PC-9 (cell line): Measurements from ENCODE around the gene UBAC1. TPM values are rescaled to one million over a fixed set of nuclear protein-coding genes. Genes with fewer than 3 reads are reported as not detected.

Source experiments
- BruUV-seq: library from RNA; stranded (reverse); fragments of 400-500 nt; replicated peaks from 2 replicates; lab custom pipeline; 2021; lab: Mats Ljungman, UMichigan
- CTCF ChIA-PET: fragments of 300-600 bp; sonication (Branson Sonifier 250); formaldehyde crosslinking; loops from one replicate; lab custom pipeline; 2022; ENCODE audit warnings: antibody characterized with exemption; lab: Charles Lee
- POLR2A ChIA-PET: fragments of 300-600 bp; sonication (Branson Sonifier 250); formaldehyde crosslinking; loops from one replicate; lab custom pipeline; 2022; ENCODE audit warnings: antibody characterized with exemption; ENCODE audit not compliant: unreplicated experiment; lab: Charles Lee
- DNase-seq, 2 experiments: peaks; one replicate each; pipeline versions ENCODE4 v3.0.0 to v3.0.0-alpha.2; 2015 to 2022; ENCODE audit warnings: mixed read lengths in 1 of 2
- H2AFZ ChIP-seq: fragments of 200-600 bp; sonication (generic); 2 replicates; pipeline ENCODE4 v1.8.1; 2017; ENCODE audit warnings: antibody characterized with exemption
- H3F3A ChIP-seq: fragments of 200-600 bp; sonication (generic); 2 replicates; pipeline ENCODE4 v1.8.1; 2017; ENCODE audit warnings: antibody characterized with exemption, mild to moderate bottlenecking, low read depth; ENCODE audit not compliant: insufficient read depth
- H3K27ac ChIP-seq: fragments of 200-600 bp; sonication (generic); 2 replicates; pipeline ENCODE4 v1.6.1; 2016; ENCODE audit warnings: mixed run types
- H3K27me3 ChIP-seq: fragments of 200-600 bp; sonication (generic); 2 replicates; pipeline ENCODE4 v1.6.1; 2016; ENCODE audit warnings: low read depth, mixed run types; ENCODE audit not compliant: insufficient read depth
- H3K36me3 ChIP-seq: fragments of 200-600 bp; sonication (generic); 2 replicates; pipeline ENCODE4 v1.6.1; 2016; ENCODE audit warnings: low read depth, mixed run types
- H3K4me1 ChIP-seq: fragments of 200-600 bp; sonication (generic); replicated peaks from 2 replicates; pipeline ENCODE4 v1.6.1; 2016; ENCODE audit warnings: mixed run types; ENCODE audit not compliant: insufficient read depth
- H3K4me2 ChIP-seq: fragments of 200-600 bp; sonication (generic); 2 replicates; pipeline ENCODE4 v1.6.1; 2017; ENCODE audit warnings: mixed run types
- H3K4me3 ChIP-seq: fragments of 200-600 bp; sonication (generic); 2 replicates; pipeline ENCODE4 v1.6.1; 2016; ENCODE audit warnings: mixed run types
- H3K79me2 ChIP-seq: fragments of 200-600 bp; sonication (generic); 2 replicates; pipeline ENCODE4 v1.6.1; 2017; ENCODE audit warnings: low read depth, mixed run types
- H3K9me2 ChIP-seq: fragments of 200-600 bp; sonication (generic); 2 replicates; pipeline ENCODE4 v1.8.1; 2017; ENCODE audit warnings: mild to moderate bottlenecking; ENCODE audit not compliant: insufficient read depth
- H3K9me3 ChIP-seq: fragments of 200-600 bp; sonication (generic); 2 replicates; pipeline ENCODE4 v1.8.1; 2016; ENCODE audit warnings: low read depth; ENCODE audit not compliant: insufficient read depth
- H4K20me1 ChIP-seq: fragments of 200-600 bp; sonication (generic); 2 replicates; pipeline ENCODE4 v1.8.1; 2017; ENCODE audit not compliant: insufficient read depth
- EZH2 ChIP-seq: fragments of 200-600 bp; sonication (generic); IDR thresholded peaks from 2 replicates; pipeline ENCODE4 v1.8.0; 2017; ENCODE audit warnings: antibody characterized with exemption, low read depth
- intact Hi-C: fragments of 100-400 bp; cut with micrococcal nuclease; formaldehyde crosslinking; loops from one replicate; pipeline ENCODE4 v1.10.0; 2022; ENCODE audit not compliant: unreplicated experiment
- total RNA-seq: library from RNA; stranded (reverse); gene quantifications from 2 replicates; pipeline ENCODE4 v1.2.3, GENCODE V29; 2021
- TF ChIP-seq, protein P1 (sequence below): fragments of 200-600 bp; sonication (generic); conservative IDR thresholded peaks from 2 replicates; pipeline ENCODE4 v1.6.1; 2017; ENCODE audit warnings: mixed run types, antibody characterized with exemption, mild to moderate bottlenecking, moderate library complexity

Gene UBAC1
- total RNA-seq, 1 experiment from 2014 or later, result 27.6 TPM

DNA sequence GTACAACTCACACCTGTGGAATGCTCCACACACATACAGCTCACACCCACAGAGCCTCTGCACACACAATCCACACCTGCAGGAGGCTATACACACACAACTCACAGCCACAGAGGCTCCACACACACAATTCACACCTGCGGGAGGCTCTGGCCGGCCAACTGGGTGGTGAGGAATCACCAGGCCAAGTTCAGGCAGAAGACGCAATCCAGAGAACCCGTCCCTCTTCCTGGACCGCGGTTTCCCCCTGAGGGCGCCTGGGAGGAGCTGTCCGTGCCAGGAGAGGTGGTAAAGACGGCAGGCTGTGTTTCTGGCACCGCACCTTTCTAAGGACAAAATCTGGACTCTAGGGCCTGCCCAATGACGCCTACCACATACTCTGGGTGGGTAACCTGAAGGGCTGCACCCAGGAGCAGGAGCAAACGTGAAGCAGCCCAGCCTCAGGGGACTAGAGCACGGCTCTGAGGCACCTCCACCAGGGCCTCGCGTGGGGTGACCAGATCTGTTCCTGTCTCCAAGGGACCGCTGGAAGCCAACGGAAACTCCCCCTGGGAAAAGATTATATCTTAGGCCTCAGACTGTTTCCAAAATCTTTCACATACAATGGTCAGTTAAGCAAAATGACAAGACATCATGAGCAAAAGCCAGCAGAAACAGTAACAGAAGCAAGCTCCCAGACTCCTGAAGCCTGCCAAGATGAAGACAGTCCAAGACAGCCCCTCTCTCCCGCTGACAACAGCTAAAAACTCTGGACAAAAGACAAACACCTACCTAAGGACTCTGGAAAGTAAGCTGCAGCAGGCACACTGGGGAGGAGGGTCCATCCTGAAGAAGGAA, 70.8 kb downstream of the UBAC1 start:
- Histone ChIP-seq H3K27me3 (no peaks in the 10 kb centered on the region), H3F3A (no peaks in the 10 kb centered on the region), H3K79me2 (0 out of 2 replicates have a peak, but pooled peaks cover 6% of the 10 kb centered on the region), H2AFZ (no peak overlapping the region), H3K36me3 (no peaks in the 10 kb centered on the region), H3K9me3 (no peaks in the 10 kb centered on the region), H3K4me1 (no peaks in the 10 kb centered on the region), H3K27ac (no peak overlapping the region), H3K4me2 (no peak overlapping the region), H3K4me3 (no peak overlapping the region), H4K20me1 (no peaks in the 10 kb centered on the region), H3K9me2 (no peaks in the 10 kb centered on the region)
- POLR2A ChIA-PET, result interaction anchor here (0.7 kb wide), 1 partner anchor 338 kb away, joined by 7 read pairs; no protein-coding TSS in a partner anchor
- DNase-seq, result peak in 1 of 2 experiments; percentile 48
- CTCF ChIA-PET, result interaction anchor here (0.6 kb wide), 1 partner anchor 17 kb away, joined by 5 read pairs; the partner anchor contains the start of gene CAMSAP1
- no TSS peak for BruUV-seq
- intact Hi-C loops, result no loop called here
- TF ChIP-seq EZH2, result no peak
- TF ChIP-seq, protein P1, sequence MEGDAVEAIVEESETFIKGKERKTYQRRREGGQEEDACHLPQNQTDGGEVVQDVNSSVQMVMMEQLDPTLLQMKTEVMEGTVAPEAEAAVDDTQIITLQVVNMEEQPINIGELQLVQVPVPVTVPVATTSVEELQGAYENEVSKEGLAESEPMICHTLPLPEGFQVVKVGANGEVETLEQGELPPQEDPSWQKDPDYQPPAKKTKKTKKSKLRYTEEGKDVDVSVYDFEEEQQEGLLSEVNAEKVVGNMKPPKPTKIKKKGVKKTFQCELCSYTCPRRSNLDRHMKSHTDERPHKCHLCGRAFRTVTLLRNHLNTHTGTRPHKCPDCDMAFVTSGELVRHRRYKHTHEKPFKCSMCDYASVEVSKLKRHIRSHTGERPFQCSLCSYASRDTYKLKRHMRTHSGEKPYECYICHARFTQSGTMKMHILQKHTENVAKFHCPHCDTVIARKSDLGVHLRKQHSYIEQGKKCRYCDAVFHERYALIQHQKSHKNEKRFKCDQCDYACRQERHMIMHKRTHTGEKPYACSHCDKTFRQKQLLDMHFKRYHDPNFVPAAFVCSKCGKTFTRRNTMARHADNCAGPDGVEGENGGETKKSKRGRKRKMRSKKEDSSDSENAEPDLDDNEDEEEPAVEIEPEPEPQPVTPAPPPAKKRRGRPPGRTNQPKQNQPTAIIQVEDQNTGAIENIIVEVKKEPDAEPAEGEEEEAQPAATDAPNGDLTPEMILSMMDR, result no peak

DNA sequence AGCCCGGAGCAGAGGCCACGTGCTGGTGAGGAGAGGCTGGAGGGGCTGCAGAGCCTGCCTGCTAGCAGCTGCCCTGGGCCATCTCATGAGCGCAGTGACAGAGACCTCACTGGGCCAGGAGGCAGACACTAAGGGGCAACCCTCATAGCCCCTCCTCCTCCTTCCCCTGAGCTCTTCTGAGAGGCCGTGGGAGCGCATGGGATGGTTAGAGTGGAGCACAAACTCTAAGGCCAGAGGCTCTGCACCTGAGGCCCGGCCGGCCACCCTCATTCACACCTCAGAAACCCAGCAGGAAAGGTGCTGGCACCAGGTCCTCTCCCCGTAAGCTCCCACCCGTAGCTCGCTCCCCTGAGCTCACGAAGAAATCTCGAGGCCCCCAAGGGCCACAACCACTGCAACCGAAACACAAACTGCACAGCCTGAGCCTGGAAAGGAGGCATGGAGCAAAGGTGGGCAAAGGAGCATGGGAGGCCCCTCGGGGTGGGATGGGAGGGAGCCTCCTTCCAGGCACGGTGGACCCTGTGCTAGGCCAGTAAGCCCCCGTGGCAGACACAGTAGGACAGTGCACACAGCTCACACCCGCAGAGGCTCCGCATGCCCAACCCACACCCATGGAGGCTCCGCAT, 71.5 kb downstream of the UBAC1 start:
- H3K36me3 ChIP-seq, result no peaks in the 10 kb centered on the region
- H3F3A ChIP-seq, result no peaks in the 10 kb centered on the region
- no peaks in the 10 kb centered on the region for H3K9me3 ChIP-seq
- no peaks in the 10 kb centered on the region for H4K20me1 ChIP-seq
- POLR2A ChIA-PET, result interaction anchor here (0.7 kb wide), 1 partner anchor 339 kb away, joined by 7 read pairs; no protein-coding TSS in a partner anchor
- H3K4me3 ChIP-seq, result no peak overlapping the region
- H3K4me1 ChIP-seq, result no peaks in the 10 kb centered on the region
- BruUV-seq, result no TSS peak
- H3K4me2 ChIP-seq, result no peak overlapping the region
- CTCF ChIA-PET, result no interaction called here
- no peak for DNase-seq
- intact Hi-C loops, result no loop called here
- H3K79me2 ChIP-seq, result 0 out of 2 replicates have a peak, but pooled peaks cover 3% of the 10 kb centered on the region
- no peaks in the 10 kb centered on the region for H3K27me3 ChIP-seq
- no peak overlapping the region for H2AFZ ChIP-seq
- TF ChIP-seq, protein P1, result no peak
- TF ChIP-seq EZH2, result no peak
- H3K27ac ChIP-seq, result no peak overlapping the region
- H3K9me2 ChIP-seq, result no peaks in the 10 kb centered on the region

DNA sequence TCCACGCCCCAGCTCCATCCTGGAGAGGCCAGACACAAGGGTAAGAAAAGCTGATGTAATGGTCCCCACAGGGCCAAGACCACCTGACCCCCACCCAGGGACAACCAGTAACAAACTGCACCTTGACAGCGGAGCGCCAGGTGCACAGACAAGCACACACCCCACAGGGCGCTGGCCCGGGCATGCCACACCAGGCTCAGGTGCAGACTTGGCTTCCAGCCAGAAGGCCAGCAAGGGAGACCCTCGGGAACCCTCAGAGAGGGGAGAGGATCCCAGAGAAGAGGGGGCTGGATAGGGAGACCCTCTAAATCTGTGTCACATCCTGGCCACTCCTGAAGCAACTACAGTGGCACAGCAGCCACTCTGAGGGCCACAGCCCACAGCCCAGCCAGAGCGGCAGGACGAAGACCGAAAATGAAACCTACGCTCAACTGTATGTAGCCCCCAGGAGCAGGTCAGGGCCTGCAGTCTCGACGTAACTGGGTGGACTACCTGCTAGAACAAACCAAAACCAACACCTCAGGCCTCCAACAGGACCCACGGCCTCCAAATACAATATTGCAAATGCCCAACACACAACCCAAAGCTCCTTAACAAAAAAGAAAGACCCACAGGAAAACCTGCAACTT, 72.3 kb downstream of the UBAC1 start:
- Histone ChIP-seq H4K20me1 (no peaks in the 10 kb centered on the region), H2AFZ (no peak overlapping the region), H3K4me2 (no peak overlapping the region), H3K27ac (no peak overlapping the region), H3K36me3 (no peaks in the 10 kb centered on the region), H3K4me3 (no peak overlapping the region), H3K4me1 (no peaks in the 10 kb centered on the region), H3K79me2 (no peaks in the 10 kb centered on the region), H3K9me3 (no peaks in the 10 kb centered on the region), H3K9me2 (no peaks in the 10 kb centered on the region), H3F3A (no peaks in the 10 kb centered on the region), H3K27me3 (no peaks in the 10 kb centered on the region)
- intact Hi-C loops, result no loop called here
- POLR2A ChIA-PET, result no interaction called here
- no peak for DNase-seq
- no TSS peak for BruUV-seq
- no peak for TF ChIP-seq EZH2
- TF ChIP-seq, protein P1, result no peak
- CTCF ChIA-PET, result no interaction called here
